CD4-positive, alpha-beta T cell treated with Interleukin-12 subunit alpha and Interleukin-12 subunit beta, for 1 hour (primary cell): ENCODE measurements around the gene ZHX3.

Experiments
- DNase-seq: peaks from one replicate; pipeline ENCODE4 v3.0.0-alpha.2; 2020

Gene ZHX3

GRCh38 chr20:41221614-41222218 lies 95.8 kb downstream of the ZHX3 start:
- DNase-seq = no peak

- DNase-seq = no peak
These were observed 97.7 kb downstream of the ZHX3 start for GRCh38 chr20:41219824-41220223.

- no peak for DNase-seq
These were observed 99.1 kb downstream of the ZHX3 start for GRCh38 chr20:41218466-41218865.

GRCh38 chr20:41217422-41217821 lies 100.1 kb downstream of the ZHX3 start:
- no peak for DNase-seq

- DNase-seq = no peak
These were observed 102.9 kb downstream of the ZHX3 start for GRCh38 chr20:41214666-41215065.

- no peak for DNase-seq
These were observed 103.3 kb downstream of the ZHX3 start for GRCh38 chr20:41214202-41214601.

- no peak for DNase-seq
These were observed 104.2 kb downstream of the ZHX3 start for GRCh38 chr20:41213150-41213820.

- no peak for DNase-seq
These were observed 112.2 kb downstream of the ZHX3 start for GRCh38 chr20:41205313-41205712.

GRCh38 chr20:41204304-41205265 lies 112.9 kb downstream of the ZHX3 start:
- no peak for DNase-seq

- DNase-seq = no peak
These were observed 113.9 kb downstream of the ZHX3 start for GRCh38 chr20:41203660-41204059.

GRCh38 chr20:41202426-41202825 lies 115.1 kb downstream of the ZHX3 start:
- DNase-seq = no peak

- no peak for DNase-seq
These were observed 115.8 kb downstream of the ZHX3 start for GRCh38 chr20:41201760-41202159.

- no peak for DNase-seq
These were observed 116.9 kb downstream of the ZHX3 start for GRCh38 chr20:41200446-41201202.

GRCh38 chr20:41198443-41198842 lies 119.1 kb downstream of the ZHX3 start:
- DNase-seq = no peak

- no peak for DNase-seq
These were observed 120.8 kb downstream of the ZHX3 start for GRCh38 chr20:41196653-41197225.

- no peak for DNase-seq
These were observed 125.0 kb downstream of the ZHX3 start for GRCh38 chr20:41192575-41192974.

GRCh38 chr20:41191562-41192500 lies 125.7 kb downstream of the ZHX3 start:
- DNase-seq = no peak

- DNase-seq = no peak
These were observed 129.9 kb downstream of the ZHX3 start for GRCh38 chr20:41187668-41188067.

GRCh38 chr20:41185013-41185757 lies 132.3 kb downstream of the ZHX3 start:
- DNase-seq = no peak

- no peak for DNase-seq
These were observed 133.7 kb downstream of the ZHX3 start for GRCh38 chr20:41183831-41184230.

- DNase-seq = no peak
These were observed 134.1 kb downstream of the ZHX3 start for GRCh38 chr20:41183391-41183790.
